ENCODE results near the gene SLC1A2.

The SLC1A2 gene

GRCh38 chr11:35419184-35419829 is at the start of gene SLC1A2:
Gene SLC1A2 (minus strand): TSS chr11:35419558. CDS start chr11:35418966, 592 bp downstream.
- peak; percentile 44 for DNase-seq

GRCh38 chr11:35466058-35466457 is 46.7 kb upstream of the SLC1A2 start:
- DNase-seq: no peak

GRCh38 chr11:35464308-35464707 is 45.0 kb upstream of the SLC1A2 start:
- no peak for DNase-seq

- no peak for DNase-seq
Observed at GRCh38 chr11:35463331-35463751, 44.0 kb upstream of the SLC1A2 start.

- no peak for DNase-seq
Observed at GRCh38 chr11:35461917-35462538, 42.7 kb upstream of the SLC1A2 start.

- DNase-seq: no peak
Observed at GRCh38 chr11:35459489-35459888, 40.1 kb upstream of the SLC1A2 start.

- DNase-seq: no peak
Observed at GRCh38 chr11:35458846-35459245, 39.5 kb upstream of the SLC1A2 start.

- DNase-seq: no peak
Observed at GRCh38 chr11:35454362-35454761, 35.0 kb upstream of the SLC1A2 start.

- DNase-seq: no peak
Observed at GRCh38 chr11:35436581-35437250, 17.4 kb upstream of the SLC1A2 start.

- no peak for DNase-seq
Observed at GRCh38 chr11:35433588-35433987, 14.2 kb upstream of the SLC1A2 start.

- DNase-seq: no peak
Observed at GRCh38 chr11:35432464-35432863, 13.1 kb upstream of the SLC1A2 start.

GRCh38 chr11:35427071-35427470 is 7.7 kb upstream of the SLC1A2 start:
- DNase-seq: no peak

- DNase-seq: no peak
Observed at GRCh38 chr11:35426351-35426750, 7.0 kb upstream of the SLC1A2 start.

- no peak for DNase-seq
Observed at GRCh38 chr11:35425603-35426212, 6.3 kb upstream of the SLC1A2 start.

- no peak for DNase-seq
Observed at GRCh38 chr11:35424157-35424940, 5.0 kb upstream of the SLC1A2 start.

- DNase-seq: no peak
Observed at GRCh38 chr11:35420371-35420770, 1.0 kb upstream of the SLC1A2 start.

- DNase-seq: no peak
Observed at GRCh38 chr11:35419830-35420333, 524 bp upstream of the SLC1A2 start.

- no peak for DNase-seq
Observed at GRCh38 chr11:35418282-35419183, 825 bp downstream of the SLC1A2 start.

- no peak for DNase-seq
Observed at GRCh38 chr11:35415487-35415886, 3.9 kb downstream of the SLC1A2 start.

- no peak for DNase-seq
Observed at GRCh38 chr11:35414776-35415175, 4.6 kb downstream of the SLC1A2 start.

GRCh38 chr11:35414311-35414710 is 5.0 kb downstream of the SLC1A2 start:
- DNase-seq: no peak

- no peak for DNase-seq
Observed at GRCh38 chr11:35413598-35413997, 5.8 kb downstream of the SLC1A2 start.

All from NCI-H2171 (cell line).